RWPE2 (cell line): Measurements from ENCODE around the gene SMCO4.

Source experiments
- ATAC-seq: fragments of 200-7000 bp; cut with Tn5 transposase; 3 replicates; pipeline ENCODE4 v1.9.1; 2021; ENCODE audit warnings: low read depth
- DNase-seq: peaks from one replicate; pipeline ENCODE4 v3.0.0-alpha.2; 2020; ENCODE audit warnings: low spot score
- H3K27ac ChIP-seq: fragments of 450-650 bp; 2 replicates; pipeline ENCODE4 v1.5.1; 2017; ENCODE audit warnings: mild to moderate bottlenecking; ENCODE audit not compliant: poor library complexity, severe bottlenecking
- H3K27me3 ChIP-seq: fragments of 250-450 bp; sonication (Bioruptor Pico); 2 replicates; pipeline ENCODE4 v1.5.1; 2021; ENCODE audit warnings: mild to moderate bottlenecking, moderate library complexity; ENCODE audit not compliant: insufficient read depth, poor library complexity, severe bottlenecking
- H3K36me3 ChIP-seq: fragments of 250-450 bp; sonication (Bioruptor Pico); 2 replicates; pipeline ENCODE4 v1.5.1; 2020; ENCODE audit warnings: low read depth, mild to moderate bottlenecking, moderate library complexity
- H3K4me1 ChIP-seq: fragments of 250-450 bp; sonication (Bioruptor Pico); 2 replicates; pipeline ENCODE4 v1.5.1; 2021; ENCODE audit warnings: mild to moderate bottlenecking, moderate library complexity; ENCODE audit not compliant: insufficient read depth, poor library complexity, severe bottlenecking
- H3K4me3 ChIP-seq: fragments of 250-450 bp; sonication (Bioruptor Pico); 2 replicates; pipeline ENCODE4 v1.5.1; 2021; ENCODE audit warnings: mild to moderate bottlenecking, moderate library complexity; ENCODE audit not compliant: severe bottlenecking
- H3K9me3 ChIP-seq: fragments of 250-450 bp; sonication (Bioruptor Pico); 2 replicates; pipeline ENCODE4 v1.5.1; 2021; ENCODE audit warnings: mild to moderate bottlenecking, moderate library complexity; ENCODE audit not compliant: severe bottlenecking
- CTCF ChIP-seq: fragments of 450-650 bp; IDR thresholded peaks from one replicate; pipeline ENCODE4 v1.5.1; 2017; ENCODE audit warnings: mild to moderate bottlenecking, moderate library complexity; ENCODE audit not compliant: poor library complexity, severe bottlenecking

The SMCO4 gene

GRCh38 chr11:93530468-93530826 is 12.7 kb downstream of the SMCO4 start:
- H3K36me3 ChIP-seq, result no peaks in the 10 kb centered on the region
- H3K27ac ChIP-seq, result no peak overlapping the region
- no peak; the same call in 2 of the 3 replicates for ATAC-seq
- no peaks in the 10 kb centered on the region for H3K9me3 ChIP-seq
- H3K4me1 ChIP-seq, result no peaks in the 10 kb centered on the region
- TF ChIP-seq CTCF, result no peak
- H3K27me3 ChIP-seq, result no peaks in the 10 kb centered on the region
- H3K4me3 ChIP-seq, result no peak overlapping the region
- no peak for DNase-seq

GRCh38 chr11:93529707-93530467 is 13.3 kb downstream of the SMCO4 start:
- Histone ChIP-seq H3K4me3 (no peak overlapping the region), H3K4me1 (no peaks in the 10 kb centered on the region), H3K9me3 (no peaks in the 10 kb centered on the region), H3K27me3 (no peaks in the 10 kb centered on the region), H3K36me3 (no peaks in the 10 kb centered on the region), H3K27ac (no peak overlapping the region)
- no peak for DNase-seq
- TF ChIP-seq CTCF, result no peak
- ATAC-seq, result no peak

DNA sequence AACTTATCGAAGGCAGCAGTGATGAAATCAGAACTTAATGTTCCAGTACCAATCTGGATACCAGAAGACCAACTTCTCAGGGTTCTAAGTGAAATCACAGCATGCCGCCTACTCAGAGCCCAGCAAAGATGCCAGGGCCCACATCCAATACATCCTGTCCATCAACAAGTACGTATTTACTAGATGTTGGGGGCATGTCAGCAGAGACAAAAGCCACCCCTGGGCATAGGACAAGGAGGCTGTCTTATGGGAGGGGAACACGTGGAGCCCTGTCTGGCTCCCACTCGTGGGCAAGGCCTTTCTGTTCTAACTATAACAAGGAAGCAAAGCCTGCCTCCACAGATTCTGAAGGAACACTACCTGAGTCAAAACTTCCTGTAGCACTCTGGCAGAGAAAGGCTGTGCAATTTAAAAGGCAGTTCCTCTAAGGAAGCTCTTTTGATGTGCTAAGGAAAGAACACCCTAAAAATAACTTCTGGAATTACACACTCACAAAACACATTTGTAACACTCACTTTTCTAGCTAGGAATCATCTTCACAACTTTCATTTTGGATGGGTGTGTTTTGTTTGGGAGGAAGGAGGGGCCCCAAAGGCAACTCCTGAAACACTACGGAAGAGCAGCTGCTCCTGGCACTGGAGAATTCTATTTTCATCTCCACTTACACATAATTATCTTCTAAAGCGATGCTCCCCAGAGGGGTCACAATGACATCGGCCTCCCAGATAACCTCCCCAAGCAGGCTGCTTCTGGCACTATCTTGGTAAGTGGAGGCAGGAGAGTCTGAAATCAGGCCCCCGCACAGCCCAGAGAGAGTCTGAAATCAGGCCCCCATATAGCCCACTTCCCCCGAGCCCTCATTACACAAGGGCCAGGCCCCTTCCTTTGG is 14.2 kb downstream of the SMCO4 start:
- Histone ChIP-seq H3K27me3 (no peaks in the 10 kb centered on the region), H3K4me3 (no peak overlapping the region), H3K36me3 (no peaks in the 10 kb centered on the region), H3K27ac (no peak overlapping the region), H3K4me1 (no peaks in the 10 kb centered on the region), H3K9me3 (no peaks in the 10 kb centered on the region)
- TF ChIP-seq CTCF, result no peak
- no peak for DNase-seq
- ATAC-seq, result no peak

DNA sequence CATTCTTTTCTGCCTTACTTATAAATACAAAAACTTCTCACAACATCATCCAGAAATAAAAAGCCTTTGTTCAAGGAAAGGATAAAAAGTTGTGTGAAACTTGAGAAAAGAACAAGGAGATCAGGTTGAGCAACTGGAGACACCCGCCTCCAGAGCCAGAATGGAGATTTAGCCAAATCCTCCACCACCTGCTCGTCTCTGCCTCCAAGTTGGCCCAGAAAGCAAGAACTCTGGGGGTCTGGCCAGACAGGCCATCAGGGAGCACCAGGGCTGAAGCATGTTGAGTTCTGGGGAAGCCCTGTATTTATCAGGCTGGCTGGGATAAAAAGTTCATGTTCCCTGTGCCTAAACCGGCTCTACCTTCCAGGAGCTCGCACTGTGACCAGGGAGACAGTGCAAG is 14.9 kb downstream of the SMCO4 start:
- no peak overlapping the region for H3K27ac ChIP-seq
- H3K4me3 ChIP-seq, result no peak overlapping the region
- no peaks in the 10 kb centered on the region for H3K27me3 ChIP-seq
- H3K36me3 ChIP-seq, result no peaks in the 10 kb centered on the region
- no peaks in the 10 kb centered on the region for H3K9me3 ChIP-seq
- no peak for ATAC-seq
- no peak for TF ChIP-seq CTCF
- DNase-seq, result no peak
- H3K4me1 ChIP-seq, result no peaks in the 10 kb centered on the region
